GM10248 (cell line): Measurements from ENCODE around the gene CISTR.

ENCODE experiments used
- CTCF ChIA-PET: fragments of 300-600 bp; sonication (Branson Sonifier 250); formaldehyde crosslinking; extraction: SDS; loops from one replicate; lab custom pipeline; 2021; ENCODE audit warnings: antibody characterized with exemption; lab: Yijun Ruan, JAX
- POLR2A ChIA-PET: fragments of 350-650 bp; sonication (Branson Sonifier 250); formaldehyde crosslinking; extraction: SDS; loops from one replicate; lab custom pipeline; 2020; ENCODE audit warnings: antibody characterized with exemption; lab: Yijun Ruan, JAX
- DNase-seq: peaks from one replicate; pipeline ENCODE4 v3.0.0; 2012; ENCODE audit errors: extremely low spot score
- CTCF ChIP-seq: IDR thresholded peaks from 2 replicates; pipeline ENCODE4 v1.5.1; 2012; ENCODE audit warnings: mild to moderate bottlenecking, low read depth; ENCODE audit errors: extremely low read depth, missing control alignments, control extremely low read depth

CISTR gene

DNA sequence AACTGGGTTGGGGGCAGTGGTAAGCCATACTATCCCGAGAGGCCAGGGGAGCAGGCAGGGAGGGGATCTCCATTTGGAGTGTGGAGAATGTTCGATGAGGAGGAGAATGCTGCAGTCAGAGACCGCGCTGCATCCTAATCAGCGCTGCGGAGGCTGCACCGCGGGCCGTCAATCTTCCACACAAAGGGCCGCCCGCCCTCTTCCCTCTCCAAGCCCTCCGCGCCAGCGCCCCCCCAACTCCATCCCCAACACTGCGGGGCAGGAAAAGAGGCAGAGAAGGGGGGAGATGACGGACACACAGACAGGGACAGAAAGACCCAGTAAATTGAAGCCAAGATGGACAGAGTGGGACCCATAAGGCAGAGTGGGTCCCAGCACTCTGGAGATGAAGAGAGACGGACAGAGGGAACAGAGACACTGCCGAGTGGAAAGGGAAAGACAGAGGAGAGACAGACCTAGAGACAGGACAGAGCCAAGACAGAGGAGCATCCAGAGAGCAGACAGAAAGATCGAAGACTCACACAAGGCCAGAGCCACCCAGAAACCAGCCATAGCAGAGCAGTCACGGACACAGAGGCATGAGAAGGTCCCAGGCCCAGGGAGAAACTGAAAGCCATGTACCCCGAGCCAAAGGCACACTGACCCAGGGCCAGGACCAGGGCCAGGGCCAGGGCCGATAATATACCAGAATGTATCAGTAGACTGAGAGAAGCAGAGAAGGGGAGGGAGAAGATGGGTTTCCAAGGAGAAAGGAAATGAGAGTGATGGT, 3.5 kb downstream of the CISTR start:
- no peak for TF ChIP-seq CTCF
- ChIA-PET POLR2A (no interaction called here), CTCF (interaction anchor here (0.7 to 18.5 kb wide), 13 partner anchors 9 to 424 kb away, joined by 3 to 460 read pairs (median 72); partner anchors contain the start of genes ATP5MC2, CALCOCO1 and CISTR)
- no peak for DNase-seq

DNA sequence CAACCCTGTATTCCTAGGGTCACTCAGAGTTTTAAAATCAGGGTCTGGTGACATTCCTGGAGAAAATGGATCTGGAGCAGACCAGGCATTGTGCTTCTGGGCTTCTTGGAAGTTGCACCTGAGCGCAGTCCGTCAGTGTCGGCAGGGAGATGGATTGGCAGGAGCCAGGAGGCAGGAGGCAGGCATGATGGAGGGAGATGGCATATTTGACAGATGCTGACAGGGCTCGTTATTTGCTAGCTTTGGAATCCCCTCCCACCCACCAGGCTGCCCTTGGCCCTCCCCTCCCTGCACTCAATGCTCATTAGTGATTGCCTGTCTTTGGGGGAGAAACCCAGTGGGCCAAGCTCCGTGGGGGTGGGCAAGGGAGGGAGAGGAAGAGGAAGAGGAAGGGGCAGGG, 4.7 kb downstream of the CISTR start:
- TF ChIP-seq CTCF, result no peak
- ChIA-PET POLR2A (no interaction called here), CTCF (interaction anchor here (0.7 to 18.5 kb wide), 32 partner anchors 10 to 423 kb away, joined by 3 to 460 read pairs (median 5); partner anchors contain the start of genes ATP5MC2, CALCOCO1 and CISTR)
- DNase-seq, result no peak

GRCh38 chr12:53746592-53747092, 5.1 kb downstream of the CISTR start:
- peak; percentile 100 for TF ChIP-seq CTCF
- peak; percentile 86 for DNase-seq
- ChIA-PET POLR2A (no interaction called here), CTCF (interaction anchor here (0.6 to 18.5 kb wide), 47 partner anchors 10 to 653 kb away, joined by 3 to 460 read pairs (median 4); partner anchors contain the start of genes ATP5MC2, CALCOCO1 and CISTR)

GRCh38 chr12:53744751-53745150, 7.0 kb downstream of the CISTR start:
- CTCF ChIA-PET, result interaction anchor here (0.8 to 18.5 kb wide), 16 partner anchors 12 to 470 kb away, joined by 3 to 460 read pairs (median 24); partner anchors contain the start of genes ATP5MC2, CALCOCO1 and CISTR
- TF ChIP-seq CTCF, result no peak
- POLR2A ChIA-PET, result no interaction called here
- DNase-seq, result no peak

GRCh38 chr12:53744130-53744441, 7.7 kb downstream of the CISTR start:
- CTCF ChIA-PET, result interaction anchor here (0.8 to 18.5 kb wide), 21 partner anchors 13 to 484 kb away, joined by 3 to 460 read pairs (median 4); partner anchors contain the start of genes ATP5MC2, CALCOCO1 and CISTR
- POLR2A ChIA-PET, result interaction anchor here (0.6 kb wide), 1 partner anchor 245 kb away, joined by 3 read pairs; the partner anchor contains the start of gene MAP3K12
- DNase-seq, result no peak
- no peak for TF ChIP-seq CTCF
